Endodermal cell (in vitro differentiated cells): ENCODE data around the gene MYBPC3. TPM values are rescaled to one million over a fixed set of nuclear protein-coding genes. Genes with fewer than 3 reads are reported as not detected.

ENCODE experiments used
- DNase-seq: peaks from one replicate; pipeline ENCODE4 v3.0.0-alpha.2; 2017
- H3K27ac ChIP-seq: 2 replicates; pipeline ENCODE4 v1.5.1; 2013; ENCODE audit warnings: mild to moderate bottlenecking, low read depth, low read length, moderate library complexity
- H3K27me3 ChIP-seq: 2 replicates; pipeline ENCODE4 v1.6.1; 2013; ENCODE audit warnings: mild to moderate bottlenecking, low read length, moderate library complexity; ENCODE audit not compliant: insufficient read depth, control insufficient read depth, poor library complexity, severe bottlenecking
- H3K36me3 ChIP-seq: 2 replicates; pipeline ENCODE4 v1.7.0; 2013; ENCODE audit warnings: mild to moderate bottlenecking, low read length, moderate library complexity; ENCODE audit not compliant: control insufficient read depth, insufficient read depth
- H3K4me1 ChIP-seq: one replicate; pipeline ENCODE4 v1.7.0; 2013; ENCODE audit warnings: low read length; ENCODE audit not compliant: control insufficient read depth, insufficient read depth
- H3K4me3 ChIP-seq: 2 replicates; pipeline ENCODE4 v1.5.1; 2013; ENCODE audit warnings: mild to moderate bottlenecking, low read length, moderate library complexity
- H3K9ac ChIP-seq: 2 replicates; pipeline ENCODE4 v1.6.1; 2013; ENCODE audit warnings: mild to moderate bottlenecking, low read length, moderate library complexity; ENCODE audit not compliant: poor library complexity, severe bottlenecking; ENCODE audit errors: extremely low read depth
- H3K9me3 ChIP-seq: 2 replicates; pipeline ENCODE4 v1.6.1; 2013; ENCODE audit warnings: mild to moderate bottlenecking, low read length, moderate library complexity; ENCODE audit not compliant: control insufficient read depth
- H3K27ac Mint-ChIP-seq: 2 replicates; pipeline ENCODE4 v1.8.0; 2020; ENCODE audit warnings: mixed read lengths
- H3K27me3 Mint-ChIP-seq: 2 replicates; pipeline ENCODE4 v1.8.0; 2021; ENCODE audit warnings: mild to moderate bottlenecking, mixed read lengths; ENCODE audit not compliant: insufficient read depth
- H3K36me3 Mint-ChIP-seq: 2 replicates; pipeline ENCODE4 v1.8.0; 2020; ENCODE audit warnings: low read depth, mixed read lengths
- H3K4me1 Mint-ChIP-seq: 2 replicates; pipeline ENCODE4 v1.8.0; 2020; ENCODE audit warnings: mixed read lengths
- H3K4me3 Mint-ChIP-seq: 2 replicates; pipeline ENCODE4 v1.8.0; 2020; ENCODE audit warnings: mild to moderate bottlenecking, moderate library complexity, mixed read lengths
- H3K9me3 Mint-ChIP-seq: 2 replicates; pipeline ENCODE4 v1.8.0; 2020; ENCODE audit warnings: mild to moderate bottlenecking, mixed read lengths
- WGBS, 2 experiments: methylation state at CpG; one replicate each; pipeline versions ENCODE4 v1.1.5 to v1.1.7; 2013; ENCODE audit warnings: missing lambda C conversion rate in 2 of 2, mixed read lengths in 1 of 2; ENCODE audit not compliant: insufficient coverage in 1 of 2, insufficient read length in 1 of 2; 5-methylcytosine and 5-hydroxymethylcytosine counted together
- long read RNA-seq, 4 experiments: library from polyadenylated mRNA in 2 of 4; library from RNA in 1 of 4; library from capped mRNA in 1 of 4; stranded (forward) in 3 of 4; unstranded in 1 of 4; transcript quantifications; one replicate each; pipeline ENCODE4 v2.0.0, GENCODE V29; 2020 to 2021; ENCODE audit warnings: inconsistent platforms in 1 of 4
- polyA plus RNA-seq, 2 experiments: library from polyadenylated mRNA; stranded (reverse); fragments of 50-300 nt; gene quantifications; one replicate each; pipeline ENCODE4 v1.2.3, GENCODE V29; 2013
- total RNA-seq, 2 donors: library from RNA; stranded (reverse); fragmentation: NEBNext Ultra II Directional in 1 of 2; extraction: Animal tissue kit (Norgen Biotek cat#: 25700) in 1 of 2; gene quantifications; 2 replicates in 1 of 2; 3 replicates in 1 of 2; pipeline ENCODE4 v1.2.1, GENCODE V29; 2021
- TF ChIP-seq, protein P1 (sequence below): fragments of 200-600 bp; sonication (generic); conservative IDR thresholded peaks from 2 replicates; pipeline ENCODE4 v1.5.0; 2021; ENCODE audit warnings: antibody characterized with exemption, mild to moderate bottlenecking

MYBPC3 gene
- total RNA-seq, result under 1 TPM in 1 of 2 donors, not detected in 1; 0.07 TPM
- not detected for polyA plus RNA-seq (2013, experiment 1 of 2)
- not detected for polyA plus RNA-seq (2013, experiment 2 of 2)
- long read RNA-seq, experiment 1, result 0 reads
- long read RNA-seq, experiment 2, result 0 reads
- long read RNA-seq, experiment 3, result 0 reads
- long read RNA-seq, experiment 4, result 0 reads

DNA sequence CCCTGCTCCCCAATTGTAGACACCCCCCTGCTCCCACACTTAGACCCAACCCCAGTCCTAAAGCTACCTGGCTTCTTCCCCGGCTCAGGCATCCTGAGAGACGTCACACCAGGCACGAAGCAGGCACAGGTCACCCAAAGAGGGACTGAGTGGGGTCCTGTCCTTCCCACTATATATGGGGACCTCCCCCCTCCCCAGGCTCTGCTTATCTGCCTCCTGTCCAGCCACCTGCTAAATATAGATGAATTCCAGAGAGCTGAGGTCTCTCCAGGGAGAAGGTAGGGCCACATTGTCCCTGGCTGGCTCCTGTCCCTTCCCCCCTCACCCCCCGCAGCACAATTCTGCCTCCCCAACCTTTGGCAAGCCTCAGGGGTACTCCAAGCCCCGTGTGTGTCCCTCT is at the start of gene MYBPC3:
TSS of gene MYBPC3 (minus strand) at position 147 of the 400 bp plus-strand sequence. CDS start at position 92, 55 bp downstream.
- no peaks in the 10 kb centered on the region for H3K27me3 Mint-ChIP-seq
- TF ChIP-seq, protein P1, sequence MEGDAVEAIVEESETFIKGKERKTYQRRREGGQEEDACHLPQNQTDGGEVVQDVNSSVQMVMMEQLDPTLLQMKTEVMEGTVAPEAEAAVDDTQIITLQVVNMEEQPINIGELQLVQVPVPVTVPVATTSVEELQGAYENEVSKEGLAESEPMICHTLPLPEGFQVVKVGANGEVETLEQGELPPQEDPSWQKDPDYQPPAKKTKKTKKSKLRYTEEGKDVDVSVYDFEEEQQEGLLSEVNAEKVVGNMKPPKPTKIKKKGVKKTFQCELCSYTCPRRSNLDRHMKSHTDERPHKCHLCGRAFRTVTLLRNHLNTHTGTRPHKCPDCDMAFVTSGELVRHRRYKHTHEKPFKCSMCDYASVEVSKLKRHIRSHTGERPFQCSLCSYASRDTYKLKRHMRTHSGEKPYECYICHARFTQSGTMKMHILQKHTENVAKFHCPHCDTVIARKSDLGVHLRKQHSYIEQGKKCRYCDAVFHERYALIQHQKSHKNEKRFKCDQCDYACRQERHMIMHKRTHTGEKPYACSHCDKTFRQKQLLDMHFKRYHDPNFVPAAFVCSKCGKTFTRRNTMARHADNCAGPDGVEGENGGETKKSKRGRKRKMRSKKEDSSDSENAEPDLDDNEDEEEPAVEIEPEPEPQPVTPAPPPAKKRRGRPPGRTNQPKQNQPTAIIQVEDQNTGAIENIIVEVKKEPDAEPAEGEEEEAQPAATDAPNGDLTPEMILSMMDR, result no peak
- H3K4me3 Mint-ChIP-seq, result no peak within 1 kb of the TSS
- H3K4me1 ChIP-seq, result peaks cover 6% of the 10 kb centered on the region
- peaks cover 9% of the 10 kb centered on the region for H3K9me3 ChIP-seq
- no peaks in the 10 kb centered on the region for H3K27me3 ChIP-seq
- H3K9ac ChIP-seq, result no peak within 1 kb of the TSS
- DNase-seq, result no peak
- peaks cover 16% of the 10 kb centered on the region for H3K4me1 Mint-ChIP-seq
- H3K36me3 Mint-ChIP-seq, result no peaks in the 10 kb centered on the region
- no peak within 1 kb of the TSS for H3K27ac ChIP-seq
- H3K9me3 Mint-ChIP-seq, result no peaks in the 10 kb centered on the region
- H3K27ac Mint-ChIP-seq, result no peak within 1 kb of the TSS
- no peak within 1 kb of the TSS for H3K4me3 ChIP-seq
- 89 to 92% methylated on average over 4 to 5 of the region's 5 CpGs for WGBS, 2 experiments
- H3K36me3 ChIP-seq, result no peaks in the 10 kb centered on the region

DNA sequence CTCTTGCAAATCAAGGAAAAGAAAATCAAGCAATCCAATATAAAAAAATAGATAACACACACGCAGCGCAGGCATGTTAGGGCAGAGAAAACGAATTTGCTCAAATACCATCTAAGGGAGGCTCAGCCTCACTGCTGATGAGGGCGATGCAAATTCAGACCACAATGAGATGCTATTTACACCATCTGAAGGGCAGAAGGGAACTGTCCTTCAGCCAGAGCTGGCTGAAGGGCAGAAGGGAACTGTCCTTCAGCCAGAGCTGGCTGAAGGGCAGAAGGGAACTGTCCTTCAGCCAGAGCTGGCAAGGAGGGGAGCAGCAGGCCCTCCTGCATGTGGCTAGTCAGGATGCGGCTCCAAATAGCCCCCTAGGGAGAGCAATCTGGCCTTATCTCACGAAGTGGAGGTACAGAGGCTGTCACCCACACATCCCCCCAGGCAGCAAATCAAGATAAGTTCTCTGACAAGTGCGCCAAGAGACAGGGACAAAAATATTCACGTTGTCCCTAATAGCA is 48.3 kb upstream of the MYBPC3 start:
- TF ChIP-seq, protein P1, result no peak
- H3K27ac Mint-ChIP-seq, result peak overlapping the region; percentile 71
- peak overlapping the region; percentile 50 for H3K4me3 Mint-ChIP-seq

GRCh38 chr11:47399860-47400767 is 47.6 kb upstream of the MYBPC3 start:
- no peaks in the 10 kb centered on the region for H3K36me3 Mint-ChIP-seq
- TF ChIP-seq, protein P1, result no peak
- no peaks in the 10 kb centered on the region for H3K4me1 ChIP-seq
- H3K9ac ChIP-seq, result no peak overlapping the region
- no peaks in the 10 kb centered on the region for H3K27me3 ChIP-seq
- peak overlapping the region; percentile 50 for H3K4me3 Mint-ChIP-seq
- H3K36me3 ChIP-seq, result no peaks in the 10 kb centered on the region
- peaks cover 30% of the 10 kb centered on the region for H3K4me1 Mint-ChIP-seq
- H3K4me3 ChIP-seq, result peak overlapping the region; percentile 75
- H3K27me3 Mint-ChIP-seq, result no peaks in the 10 kb centered on the region
- H3K27ac Mint-ChIP-seq, result peak overlapping the region; percentile 71
- H3K27ac ChIP-seq, result no peak overlapping the region
- 11 to 44% methylated on average over 6 to 42 of the region's 47 CpGs for WGBS, 2 experiments
- peak; percentile 78 for DNase-seq
- H3K9me3 Mint-ChIP-seq, result no peaks in the 10 kb centered on the region
- H3K9me3 ChIP-seq, result no peaks in the 10 kb centered on the region

More for the DNA sequence above, 48.3 kb upstream of the MYBPC3 start:
- Histone ChIP-seq H3K4me1 (no peaks in the 10 kb centered on the region), H3K9me3 (no peaks in the 10 kb centered on the region), H3K9ac (no peak overlapping the region), H3K4me3 (peak overlapping the region; percentile 63), H3K27ac (no peak overlapping the region), H3K36me3 (no peaks in the 10 kb centered on the region), H3K27me3 (no peaks in the 10 kb centered on the region)
- 8 to 20% methylated on average over 5 to 7 of the region's 8 CpGs for WGBS, 2 experiments
- no peaks in the 10 kb centered on the region for H3K9me3 Mint-ChIP-seq
- peak; percentile 67 for DNase-seq
- H3K36me3 Mint-ChIP-seq, result no peaks in the 10 kb centered on the region
- peaks cover 32% of the 10 kb centered on the region for H3K4me1 Mint-ChIP-seq
- H3K27me3 Mint-ChIP-seq, result no peaks in the 10 kb centered on the region
